Ovary (tissue), 9 donors: ENCODE data around the gene PSMD12. TPM values are rescaled to one million over a fixed set of nuclear protein-coding genes. Genes with fewer than 3 reads are reported as not detected.

Source experiments
- DNase-seq, 5 donors: peaks; one replicate each; pipeline ENCODE4 v3.0.0-alpha.2; 2019 to 2020
- H3K27ac ChIP-seq, 2 donors: fragments of 200-600 bp; one replicate each; pipeline versions ENCODE4 v1.5.1 to v1.8.0; 2019 to 2022
- H3K27me3 ChIP-seq: fragments of 200-600 bp; one replicate; pipeline ENCODE4 v1.8.0; 2022
- H3K36me3 ChIP-seq: fragments of 200-600 bp; sonication (generic); one replicate; pipeline ENCODE4 v1.5.1; 2019
- H3K4me1 ChIP-seq: one replicate; pipeline ENCODE4 v1.8.1; 2013; ENCODE audit warnings: mild to moderate bottlenecking, moderate library complexity; ENCODE audit not compliant: insufficient read depth
- H3K4me3 ChIP-seq: fragments of 200-600 bp; sonication (generic); one replicate; pipeline ENCODE4 v1.5.1; 2017
- H3K9me3 ChIP-seq, 2 donors: fragments of 200-600 bp in 1 of 2; sonication (generic) in 1 of 2; one replicate each; pipeline versions ENCODE4 v1.5.1 to v1.8.1; 2013 to 2019; ENCODE audit warnings: mild to moderate bottlenecking in 1 of 2, moderate library complexity in 1 of 2
- EP300 ChIP-seq: sonication (generic); formaldehyde crosslinking; IDR thresholded peaks from one replicate; pipeline ENCODE4 v1.6.1; 2017; ENCODE audit warnings: antibody characterized with exemption
- POLR2A ChIP-seq: fragments of 450-650 bp; IDR thresholded peaks from one replicate; pipeline ENCODE4 v1.6.1; 2017; ENCODE audit warnings: antibody characterized with exemption, mild to moderate bottlenecking, moderate library complexity
- WGBS, 3 donors: extraction: QIAGEN DNeasy Blood & Tissue Kit in 1 of 3; methylation state at CpG; one replicate each; pipeline versions ENCODE4 v1.1.5 to v1.1.7; 2013 to 2017; 5-methylcytosine and 5-hydroxymethylcytosine counted together
- intact Hi-C, 4 donors: fragments of 100-400 bp; cut with DNase I; formaldehyde crosslinking; loops; one replicate each; pipeline versions ENCODE4 v1.11.0 to v1.15.1; 2022 to 2023
- polyA plus RNA-seq, 2 donors: library from polyadenylated mRNA; stranded (reverse); fragments of 200-250 nt in 1 of 2; fragments of 350-450 nt in 1 of 2; fragmentation: Illumina TruSeq in 1 of 2; extraction: RNeasy Lipid Tissue Mini Kit (QIAGEN cat#74804) in 1 of 2; gene quantifications; one replicate each; pipeline ENCODE4 v1.2.3, GENCODE V29; 2013 to 2014
- total RNA-seq, 7 donors: library from RNA; depleted of rRNA in 2 of 7; stranded (reverse); fragments of >200 nt in 2 of 7; fragmentation: NEBNext Ultra II Directional in 3 of 7; extraction: Animal tissue kit (Norgen Biotek cat#: 25700) in 3 of 7; gene quantifications; one replicate each; pipeline versions ENCODE4 v1.1.0 to v1.2.4, GENCODE V29; 2016 to 2023
- TF ChIP-seq, protein P1 (sequence below), 3 donors: fragments of 450-650 bp in 2 of 3; fragments of 200-600 bp in 1 of 3; IDR thresholded peaks; one replicate each; pipeline versions ENCODE4 v1.5.1 to v1.8.0; 2016 to 2022; ENCODE audit warnings: antibody characterized with exemption in 3 of 3, mild to moderate bottlenecking in 1 of 3
- donor health status: DM: no; HTN: no; CAD: no; lungs with moderate emphysema.
- donor health status: DM: no; HTN: no; CAD: no.
- donor health status: Bipolar disorder and iron deficiency.
- donor health status: DM: yes; HTN: yes; CAD: no.
- donor health status: DM: no; HTN: no; CAD: no.
- donor health status: DM: yes; HTN: yes; CAD: no.

The PSMD12 gene
- total and polyA plus RNA-seq, 9 donors, result 12.4 to 41.7 (median 36.8) TPM

DNA sequence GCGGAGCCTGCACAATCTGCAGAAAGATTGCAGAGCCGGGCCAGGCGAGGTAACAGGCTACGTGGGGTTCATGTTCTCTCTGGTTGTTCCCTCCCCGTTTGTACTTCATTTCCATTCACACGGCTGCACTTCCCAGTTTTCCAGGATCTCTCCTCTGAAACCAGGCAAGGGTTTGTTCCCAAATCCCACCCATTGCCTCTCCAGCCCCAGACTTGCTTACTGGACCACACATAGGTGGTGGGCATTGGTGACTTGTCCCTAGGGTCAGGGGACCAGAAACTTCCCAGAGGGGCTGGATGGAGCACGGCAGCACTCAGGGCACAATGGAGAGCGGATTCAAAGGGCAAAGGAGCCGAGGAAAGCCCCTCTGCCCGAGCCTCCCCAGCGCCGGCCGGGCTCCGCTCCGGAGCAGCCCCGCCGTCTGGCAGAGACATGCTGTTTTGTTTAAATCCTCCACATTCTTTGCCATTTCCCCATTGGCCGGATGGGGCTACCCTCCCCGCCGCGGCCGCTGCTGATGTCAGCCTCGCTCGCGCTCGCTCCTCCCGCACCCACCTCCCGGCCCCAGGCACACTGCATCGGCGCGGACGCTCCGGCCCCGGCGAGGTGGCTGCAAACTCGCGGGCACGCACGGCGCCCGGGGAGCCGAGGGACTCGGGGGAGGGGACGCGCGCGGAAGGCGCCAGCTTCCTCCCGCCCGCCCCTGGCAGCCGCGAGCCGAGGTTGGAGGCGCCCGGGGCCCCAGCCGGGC lies 10.5 kb upstream of the PSMD12 start, which contains the start of gene PITPNC1:
Gene PITPNC1 (plus strand): TSS at position 545 of the 751 bp plus-strand sequence.
- intact Hi-C loops, result loop anchor here (2.0 to 10.0 kb wide), 4 partner anchors 240 to 315 kb away; no protein-coding TSS in a partner anchor
- Histone ChIP-seq H3K27me3 (no peaks in the 10 kb centered on the region), H3K4me3 (peak within 1 kb of the TSS; percentile 88), H3K9me3 (no peaks in the 10 kb centered on the region), H3K4me1 (peaks cover 5% of the 10 kb centered on the region), H3K36me3 (no peaks in the 10 kb centered on the region), H3K27ac (peak within 1 kb of the TSS; percentile 82 to 86)
- 0 to 1% (median 1%) methylated on average over 35 to 56 of the region's 56 CpGs for WGBS, 3 donors
- peak; percentile 81 to 90 (median 86) for DNase-seq
- TF ChIP-seq, protein P1, sequence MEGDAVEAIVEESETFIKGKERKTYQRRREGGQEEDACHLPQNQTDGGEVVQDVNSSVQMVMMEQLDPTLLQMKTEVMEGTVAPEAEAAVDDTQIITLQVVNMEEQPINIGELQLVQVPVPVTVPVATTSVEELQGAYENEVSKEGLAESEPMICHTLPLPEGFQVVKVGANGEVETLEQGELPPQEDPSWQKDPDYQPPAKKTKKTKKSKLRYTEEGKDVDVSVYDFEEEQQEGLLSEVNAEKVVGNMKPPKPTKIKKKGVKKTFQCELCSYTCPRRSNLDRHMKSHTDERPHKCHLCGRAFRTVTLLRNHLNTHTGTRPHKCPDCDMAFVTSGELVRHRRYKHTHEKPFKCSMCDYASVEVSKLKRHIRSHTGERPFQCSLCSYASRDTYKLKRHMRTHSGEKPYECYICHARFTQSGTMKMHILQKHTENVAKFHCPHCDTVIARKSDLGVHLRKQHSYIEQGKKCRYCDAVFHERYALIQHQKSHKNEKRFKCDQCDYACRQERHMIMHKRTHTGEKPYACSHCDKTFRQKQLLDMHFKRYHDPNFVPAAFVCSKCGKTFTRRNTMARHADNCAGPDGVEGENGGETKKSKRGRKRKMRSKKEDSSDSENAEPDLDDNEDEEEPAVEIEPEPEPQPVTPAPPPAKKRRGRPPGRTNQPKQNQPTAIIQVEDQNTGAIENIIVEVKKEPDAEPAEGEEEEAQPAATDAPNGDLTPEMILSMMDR (IDR thresholded peaks at IDR 0.05), result peak in 2 of 3 donors; percentile 25 to 37
- TF ChIP-seq EP300 (no peak), POLR2A (peak; percentile 69)

DNA sequence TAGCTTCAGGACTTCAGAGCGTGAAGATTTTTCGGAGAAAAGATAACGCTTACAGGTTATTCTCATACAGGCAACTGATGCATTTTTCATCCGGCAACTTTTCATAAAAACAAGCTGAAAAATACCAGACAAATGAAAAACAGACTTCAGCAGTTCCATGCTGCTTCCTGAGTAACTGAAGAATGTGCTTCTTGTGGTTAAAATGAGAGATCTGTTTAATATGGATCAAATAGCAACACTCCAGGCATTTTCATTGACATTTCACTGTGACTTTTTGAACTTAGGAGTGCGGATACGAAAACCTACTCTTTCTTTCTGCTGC lies 10.0 kb upstream of the PSMD12 start:
- WGBS, 3 donors, result 5 to 13% (median 12%) methylated on average over 6 of the region's 6 CpGs
- Histone ChIP-seq H3K27me3 (no peaks in the 10 kb centered on the region), H3K9me3 (no peaks in the 10 kb centered on the region), H3K36me3 (no peaks in the 10 kb centered on the region), H3K4me1 (peaks cover 5% of the 10 kb centered on the region), H3K27ac (peak overlapping the region in 1 of 2 donors; percentile 82), H3K4me3 (peak overlapping the region; percentile 88)
- TF ChIP-seq, protein P1 (IDR thresholded peaks at IDR 0.05), result no peak
- peak; percentile 29 for TF ChIP-seq EP300
- no peak for TF ChIP-seq POLR2A
- DNase-seq, result no peak
- intact Hi-C loops, result loop anchor here (2.0 to 10.0 kb wide), 4 partner anchors 241 to 316 kb away; no protein-coding TSS in a partner anchor

DNA sequence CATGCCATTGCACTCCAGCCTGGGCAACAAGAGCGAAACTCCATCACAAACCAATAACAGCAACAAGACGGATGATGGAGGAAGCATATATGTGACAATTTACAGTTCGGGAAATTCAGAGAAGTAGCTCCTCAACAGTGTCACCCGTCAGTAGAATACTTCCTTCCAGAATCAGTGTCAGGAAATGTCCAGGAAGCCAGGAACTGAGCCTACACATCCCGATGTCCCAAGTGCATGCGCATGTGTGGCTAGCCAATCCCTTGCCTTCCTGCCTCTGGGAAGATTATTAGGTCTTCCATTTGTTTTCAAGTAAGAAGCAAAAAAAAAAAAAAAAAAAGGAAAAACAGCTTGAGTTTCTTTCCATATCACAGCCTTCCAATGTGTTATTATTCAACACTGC lies 9.3 kb upstream of the PSMD12 start:
- no peaks in the 10 kb centered on the region for H3K36me3 ChIP-seq
- 57 to 68% (median 64%) methylated on average over 6 of the region's 6 CpGs for WGBS, 3 donors
- no peak overlapping the region for H3K27ac ChIP-seq
- no peaks in the 10 kb centered on the region for H3K9me3 ChIP-seq
- no peak for DNase-seq
- peaks cover 5% of the 10 kb centered on the region for H3K4me1 ChIP-seq
- TF ChIP-seq, protein P1 (IDR thresholded peaks at IDR 0.05), result no peak
- TF ChIP-seq POLR2A (no peak), EP300 (no peak)
- intact Hi-C loops, result loop anchor here (2.0 to 10.0 kb wide), 4 partner anchors 242 to 317 kb away; no protein-coding TSS in a partner anchor
- H3K4me3 ChIP-seq, result no peak overlapping the region
- no peaks in the 10 kb centered on the region for H3K27me3 ChIP-seq

DNA sequence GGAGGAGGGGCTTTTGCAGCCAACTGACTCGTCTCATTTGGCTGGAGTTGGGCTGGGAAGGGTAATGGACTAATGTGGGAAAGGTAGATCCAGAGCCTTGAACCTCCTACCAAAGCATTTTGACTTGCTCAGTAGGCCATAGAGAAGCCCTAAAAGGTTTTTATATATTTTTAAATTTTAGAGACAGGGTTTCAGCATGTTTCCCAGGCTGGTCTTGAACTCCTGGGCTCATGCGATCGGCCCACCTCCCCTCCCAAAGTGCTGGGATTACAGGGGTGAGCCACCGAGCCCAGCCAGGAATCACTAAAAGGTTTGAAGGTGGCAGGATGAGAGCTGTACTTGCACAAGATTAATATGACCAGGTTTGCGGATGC lies 8.7 kb upstream of the PSMD12 start:
- H3K27ac ChIP-seq, result no peak overlapping the region
- no peaks in the 10 kb centered on the region for H3K9me3 ChIP-seq
- peaks cover 5% of the 10 kb centered on the region for H3K4me1 ChIP-seq
- H3K4me3 ChIP-seq, result no peak overlapping the region
- intact Hi-C loops, result loop anchor here in 3 of 4 donors (5.0 to 10.0 kb wide), 3 partner anchors 242 to 317 kb away; no protein-coding TSS in a partner anchor
- no peaks in the 10 kb centered on the region for H3K36me3 ChIP-seq
- H3K27me3 ChIP-seq, result no peaks in the 10 kb centered on the region
- no peak for DNase-seq
- TF ChIP-seq EP300 (no peak), POLR2A (no peak)
- TF ChIP-seq, protein P1 (IDR thresholded peaks at IDR 0.05), result no peak
- WGBS, 3 donors, result 73 to 79% (median 75%) methylated on average over 5 of the region's 5 CpGs
